DMS79 treated with DMSO at 0.1 percent for 48 hours (cell line): ENCODE data around the gene SLC18A2.

ENCODE experiments used
- DNase-seq: peaks from one replicate; lab custom pipeline; 2025; lab: John Stamatoyannopoulos, UW

The SLC18A2 gene

GRCh38 chr10:117237401-117237991, 3.4 kb upstream of the SLC18A2 start:
- DNase-seq = no peak

- no peak for DNase-seq
These were observed 1.9 kb upstream of the SLC18A2 start for GRCh38 chr10:117239051-117239450.

DNA sequence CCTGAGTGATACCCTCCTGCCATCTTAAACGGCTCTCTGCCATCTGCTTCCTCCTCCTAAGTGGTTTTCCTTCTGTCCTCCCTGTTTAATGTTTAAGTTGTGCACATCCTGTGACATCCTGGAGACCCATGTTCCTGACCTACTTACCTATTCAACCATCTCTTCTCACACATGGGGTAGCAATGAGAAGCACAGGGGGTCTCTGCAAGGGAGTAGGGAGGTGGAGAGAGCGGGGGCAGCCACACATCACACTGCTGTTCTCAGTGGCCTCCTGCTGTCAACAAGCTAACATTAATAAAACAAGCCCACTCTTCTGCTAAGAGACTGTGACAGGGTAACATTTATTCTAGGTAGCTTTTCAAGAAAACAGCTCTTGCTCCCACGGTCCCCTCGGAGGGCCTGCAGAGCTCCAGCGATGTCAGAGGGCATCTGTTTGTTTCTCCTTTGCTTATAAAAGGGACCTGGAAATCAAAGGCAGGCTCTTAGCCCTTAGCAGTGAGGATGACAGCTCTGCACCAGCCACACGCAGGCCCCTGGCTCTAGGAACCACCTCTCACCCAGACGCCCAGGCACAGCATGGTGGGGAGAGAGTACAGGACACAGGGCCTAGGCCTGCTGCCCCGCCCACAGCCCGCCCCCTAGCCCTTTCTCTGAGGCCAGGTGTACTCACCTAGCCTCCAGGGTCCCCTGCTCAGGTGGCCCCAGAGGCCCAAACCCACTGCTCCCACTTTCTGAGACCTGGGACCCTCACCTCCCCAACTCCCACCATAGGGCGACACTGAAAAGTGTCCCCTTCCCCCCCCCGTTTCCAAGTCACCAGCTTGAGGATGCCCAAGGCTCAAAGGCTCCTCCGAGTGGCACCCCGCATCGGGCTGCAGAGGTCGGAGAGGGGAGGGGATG, 943 bp upstream of the SLC18A2 start:
- no peak for DNase-seq

DNA sequence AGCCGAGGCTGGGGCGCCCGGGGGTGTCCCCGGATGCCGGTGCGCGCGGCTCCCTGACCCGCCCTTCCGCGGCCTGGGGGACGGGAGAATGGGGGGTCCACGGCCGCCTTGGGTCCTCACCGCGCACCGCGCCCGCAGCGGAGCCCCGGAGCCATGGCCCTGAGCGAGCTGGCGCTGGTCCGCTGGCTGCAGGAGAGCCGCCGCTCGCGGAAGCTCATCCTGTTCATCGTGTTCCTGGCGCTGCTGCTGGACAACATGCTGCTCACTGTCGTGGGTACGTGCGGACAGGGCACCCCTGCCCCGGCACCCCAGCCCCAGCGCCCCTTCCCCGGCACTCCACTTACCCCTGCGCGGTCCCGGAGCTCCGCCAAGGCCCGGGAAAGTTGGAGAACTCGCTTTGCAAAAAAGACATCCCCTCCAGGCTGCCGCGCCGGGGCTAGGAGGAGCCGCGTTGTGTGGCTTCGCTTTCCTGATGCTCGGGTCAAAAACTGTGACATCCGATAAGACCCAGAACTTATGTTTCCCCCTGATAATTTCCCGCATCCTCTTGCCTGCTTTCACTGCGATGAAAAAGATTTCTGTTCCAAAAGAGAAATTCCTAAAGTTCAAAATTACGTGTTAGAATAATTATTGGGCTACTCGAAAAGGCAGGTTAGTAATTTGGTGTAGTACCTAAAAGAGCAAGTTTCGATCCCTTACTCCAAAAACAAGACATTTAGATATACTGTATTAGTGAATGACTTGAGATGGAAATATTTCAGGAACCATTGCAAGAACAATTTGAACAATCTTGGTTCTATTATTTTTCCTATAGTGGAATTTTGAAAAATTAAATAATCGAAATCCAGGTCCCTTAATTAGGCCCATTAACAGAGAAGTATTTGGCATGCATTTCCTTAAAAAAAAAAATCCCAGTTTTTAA, 888 bp downstream of the SLC18A2 start:
- DNase-seq = no peak

- DNase-seq = no peak
These were observed 1.5 kb downstream of the SLC18A2 start for GRCh38 chr10:117242463-117242832.

- DNase-seq = no peak
These were observed 6.2 kb downstream of the SLC18A2 start for GRCh38 chr10:117246997-117247671.

GRCh38 chr10:117248750-117249465, 8.0 kb downstream of the SLC18A2 start:
- DNase-seq = no peak

- DNase-seq = no peak
These were observed 8.7 kb downstream of the SLC18A2 start for GRCh38 chr10:117249493-117250093.

- DNase-seq = no peak
These were observed 9.5 kb downstream of the SLC18A2 start for GRCh38 chr10:117250411-117250810.

- DNase-seq = no peak
These were observed 13.0 kb downstream of the SLC18A2 start for GRCh38 chr10:117253908-117254307.

- no peak for DNase-seq
These were observed 13.4 kb downstream of the SLC18A2 start for GRCh38 chr10:117254338-117254737.

GRCh38 chr10:117254774-117255735, 14.1 kb downstream of the SLC18A2 start:
- DNase-seq = no peak

GRCh38 chr10:117255835-117256460, 15.0 kb downstream of the SLC18A2 start:
- DNase-seq = no peak

- DNase-seq = no peak
These were observed 16.0 kb downstream of the SLC18A2 start for GRCh38 chr10:117256910-117257309.

- DNase-seq = no peak
These were observed 16.8 kb downstream of the SLC18A2 start for GRCh38 chr10:117257721-117258120.

DNA sequence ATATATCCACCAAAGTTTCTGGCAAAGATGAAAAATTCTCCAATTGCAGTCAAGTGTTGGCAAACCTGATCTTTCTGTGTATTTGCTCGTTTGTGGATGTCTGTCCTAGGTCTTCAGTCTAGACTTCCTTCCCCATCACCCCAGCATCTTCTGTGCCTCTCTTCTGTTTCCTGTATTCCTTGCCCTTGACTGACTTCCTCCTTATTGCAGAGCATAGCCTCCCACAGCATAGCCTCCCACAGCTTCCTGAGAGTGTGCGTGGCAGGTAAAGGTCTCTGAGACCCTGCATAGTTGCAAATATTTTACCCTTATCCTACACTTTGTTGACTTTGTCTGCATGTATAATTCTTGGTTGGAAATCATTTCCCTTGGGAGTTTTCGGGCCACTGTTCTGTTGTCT, 18.4 kb downstream of the SLC18A2 start:
- no peak for DNase-seq

DNA sequence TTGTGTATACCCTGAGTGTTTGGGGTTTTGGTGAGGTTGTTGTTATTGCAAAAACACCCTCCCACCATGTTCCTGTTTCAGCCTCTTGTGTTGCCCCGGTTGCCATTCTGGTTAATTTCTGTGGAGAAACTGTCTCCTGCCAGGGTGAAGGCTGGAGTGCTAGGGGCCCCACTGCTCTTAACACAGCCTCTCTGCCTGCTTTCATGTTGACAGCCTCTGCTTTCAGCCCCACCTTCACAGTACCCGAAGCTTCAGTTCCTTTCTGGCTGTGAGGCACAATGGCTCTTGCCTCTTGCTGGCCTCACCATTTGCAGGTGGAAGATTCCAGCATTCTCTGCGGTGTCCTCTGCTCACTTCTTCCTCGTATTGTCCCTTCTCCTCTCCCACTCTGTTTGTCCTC, 19.2 kb downstream of the SLC18A2 start:
- no peak for DNase-seq

DNA sequence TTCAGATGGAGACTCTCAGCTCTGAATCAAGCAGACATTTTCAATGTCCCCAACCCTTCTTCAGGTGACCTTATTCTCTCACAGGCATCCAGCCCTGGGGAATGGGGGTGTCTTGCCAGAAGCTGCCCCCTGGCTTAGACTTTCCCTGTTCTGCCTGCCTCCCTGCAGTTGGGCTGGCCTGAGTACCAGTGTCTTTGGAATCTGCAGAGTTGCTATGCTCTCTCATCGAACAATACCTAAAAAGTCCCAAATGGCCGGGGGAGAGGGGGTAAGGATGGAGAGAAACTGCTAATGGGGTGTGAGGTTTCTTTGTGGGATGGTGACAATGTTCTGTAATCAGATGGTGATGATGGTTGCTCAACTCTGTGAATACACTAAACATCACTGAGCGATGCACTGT, 20.6 kb downstream of the SLC18A2 start:
- no peak for DNase-seq

DNA sequence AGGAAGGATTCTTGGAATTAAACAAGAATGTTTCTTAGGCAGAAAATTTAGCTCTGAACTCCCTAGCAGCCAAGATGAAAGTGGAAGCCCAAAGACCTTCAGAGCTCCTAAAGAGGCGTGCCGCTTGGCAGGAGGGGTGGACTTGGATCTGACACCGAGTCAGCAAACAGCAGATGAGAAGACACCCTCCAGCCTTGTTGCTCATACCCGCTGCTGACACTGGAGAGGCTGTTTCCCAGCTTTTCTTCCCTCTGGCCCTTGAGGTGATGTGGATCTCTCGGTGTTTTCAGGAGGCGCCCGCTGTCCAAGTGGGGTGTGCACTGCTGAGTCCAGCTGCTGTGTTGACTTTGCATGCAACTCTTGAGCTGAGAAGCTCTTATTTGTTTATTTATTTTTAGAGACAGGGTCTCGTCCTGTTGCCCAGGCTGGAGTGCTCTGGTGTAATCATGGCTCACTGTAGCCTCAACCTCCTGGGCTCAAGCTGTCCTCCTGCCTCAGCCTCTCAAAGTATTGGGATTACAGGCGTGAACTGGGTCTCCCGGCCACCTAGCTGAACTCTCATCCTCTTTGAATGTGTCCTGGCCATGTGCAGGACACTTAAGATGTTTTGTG, 21.5 kb downstream of the SLC18A2 start:
- DNase-seq = no peak
